ENCODE data around the gene PHLPP1.

Gene PHLPP1

GRCh38 chr18:62991959-62992358, 276.6 kb downstream of the PHLPP1 start:
- Histone ChIP-seq H3K36me3 (ENCODE audit: control insufficient read depth, insufficient read depth, low read length) (no peaks in the 10 kb centered on the region), H3K27me3 (ENCODE audit: control insufficient read depth, insufficient read depth, low read length) (no peaks in the 10 kb centered on the region), H3K79me2 (no peaks in the 10 kb centered on the region), H3K27ac (no peak overlapping the region), H3K9ac (no peak overlapping the region), H3K4me2 (ENCODE audit: low read length) (no peak overlapping the region), H3K4me3 (ENCODE audit: low read depth, low read length) (no peak overlapping the region), H3K9me3 (ENCODE audit: control insufficient read depth, low read length) (peaks cover 3% of the 10 kb centered on the region), H3K4me1 (no peaks in the 10 kb centered on the region), H2AFZ (no peak overlapping the region)
- TF ChIP-seq CTCF (IDR thresholded peaks at IDR 0.05), result no peak

DNA sequence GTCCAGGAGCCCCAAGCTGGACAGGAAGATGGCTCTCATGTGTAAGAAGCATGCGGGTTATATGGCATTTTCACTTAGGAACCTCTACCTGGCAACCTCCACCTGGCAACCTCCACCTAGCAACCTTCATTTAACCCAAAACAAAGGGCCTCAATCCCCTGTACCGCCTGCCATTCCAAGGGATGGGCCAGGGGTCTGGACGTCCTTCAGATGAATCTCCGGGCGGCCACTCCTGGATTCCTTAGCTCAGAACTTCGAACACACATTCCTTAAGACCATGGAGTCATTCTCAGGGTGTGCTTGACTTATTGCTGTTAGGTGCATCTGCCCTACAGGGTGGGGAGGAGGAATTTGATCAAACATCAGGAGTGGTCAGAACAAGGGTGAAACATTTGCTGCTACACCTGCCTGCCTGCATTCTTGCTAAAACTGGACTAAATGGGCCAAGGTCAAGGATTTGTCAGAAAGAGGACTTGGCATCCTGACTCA, 277.6 kb downstream of the PHLPP1 start:
- Histone ChIP-seq H3K36me3 (ENCODE audit: control insufficient read depth, insufficient read depth, low read length) (no peaks in the 10 kb centered on the region), H3K4me1 (no peaks in the 10 kb centered on the region), H3K9me3 (ENCODE audit: control insufficient read depth, low read length) (peaks cover 3% of the 10 kb centered on the region), H3K4me2 (ENCODE audit: low read length) (no peak overlapping the region), H3K79me2 (no peaks in the 10 kb centered on the region), H3K27ac (no peak overlapping the region), H3K27me3 (ENCODE audit: control insufficient read depth, insufficient read depth, low read length) (no peaks in the 10 kb centered on the region), H2AFZ (no peak overlapping the region), H3K9ac (no peak overlapping the region), H3K4me3 (ENCODE audit: low read depth, low read length) (no peak overlapping the region)
- no peak for TF ChIP-seq CTCF (IDR thresholded peaks at IDR 0.05)

DNA sequence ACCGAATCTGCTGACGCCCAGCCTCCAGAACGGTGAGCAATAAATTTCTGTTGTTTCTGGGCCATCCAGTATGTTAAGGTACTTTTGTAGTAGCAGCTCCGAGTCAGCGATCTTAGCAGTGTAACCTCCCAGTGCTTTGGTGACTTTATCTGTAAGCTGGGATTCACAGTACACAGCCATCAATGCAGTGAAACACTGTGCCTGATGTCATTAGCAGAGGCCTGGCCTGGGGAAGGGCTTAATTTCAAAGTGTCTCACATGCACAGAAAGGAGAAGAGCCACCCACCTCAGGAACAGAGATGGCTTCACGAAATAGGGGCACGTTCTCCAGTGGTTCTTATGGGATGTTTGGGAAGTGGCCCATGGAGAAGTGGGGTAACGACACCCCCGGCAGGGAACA, 281.2 kb downstream of the PHLPP1 start:
- Histone ChIP-seq H3K27me3 (ENCODE audit: control insufficient read depth, insufficient read depth, low read length) (no peaks in the 10 kb centered on the region), H3K27ac (no peak overlapping the region), H3K36me3 (ENCODE audit: control insufficient read depth, insufficient read depth, low read length) (no peaks in the 10 kb centered on the region), H3K4me3 (ENCODE audit: low read depth, low read length) (no peak overlapping the region), H3K79me2 (no peaks in the 10 kb centered on the region), H3K4me1 (no peaks in the 10 kb centered on the region), H3K4me2 (ENCODE audit: low read length) (no peak overlapping the region), H2AFZ (no peak overlapping the region), H3K9me3 (ENCODE audit: control insufficient read depth, low read length) (peaks cover 1% of the 10 kb centered on the region), H3K9ac (no peak overlapping the region)
- TF ChIP-seq CTCF (IDR thresholded peaks at IDR 0.05), result no peak

DNA sequence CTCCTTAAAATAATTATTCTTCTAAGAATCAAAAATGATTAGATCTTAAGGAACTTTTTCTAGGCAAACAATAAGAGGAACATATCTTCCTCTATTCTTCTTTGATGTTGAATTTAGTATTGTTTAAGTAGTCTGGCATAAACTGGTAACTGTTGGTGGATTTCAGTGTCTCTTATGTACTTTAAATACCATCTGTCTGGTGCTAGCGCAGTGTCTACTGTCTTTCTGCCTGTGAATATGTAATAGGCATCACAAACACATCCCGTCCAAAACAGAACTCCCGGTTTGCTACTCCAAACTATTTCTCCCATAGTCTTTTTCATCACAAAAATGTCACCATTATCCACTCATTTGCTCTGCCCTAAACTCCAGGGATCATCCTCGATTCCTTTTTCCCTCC, 281.7 kb downstream of the PHLPP1 start:
- no peak overlapping the region for H3K27ac ChIP-seq
- H3K27me3 ChIP-seq (ENCODE audit: control insufficient read depth, insufficient read depth, low read length), result no peaks in the 10 kb centered on the region
- H3K36me3 ChIP-seq (ENCODE audit: control insufficient read depth, insufficient read depth, low read length), result no peaks in the 10 kb centered on the region
- H3K79me2 ChIP-seq, result no peaks in the 10 kb centered on the region
- H3K4me2 ChIP-seq (ENCODE audit: low read length), result no peak overlapping the region
- no peaks in the 10 kb centered on the region for H3K9me3 ChIP-seq (ENCODE audit: control insufficient read depth, low read length)
- H3K4me1 ChIP-seq, result no peaks in the 10 kb centered on the region
- H3K9ac ChIP-seq, result no peak overlapping the region
- H3K4me3 ChIP-seq (ENCODE audit: low read depth, low read length), result no peak overlapping the region
- no peak for TF ChIP-seq CTCF (IDR thresholded peaks at IDR 0.05)
- no peak overlapping the region for H2AFZ ChIP-seq

GRCh38 chr18:62998443-62998842, 283.1 kb downstream of the PHLPP1 start:
- H3K27ac ChIP-seq, result no peak overlapping the region
- H3K79me2 ChIP-seq, result no peaks in the 10 kb centered on the region
- no peaks in the 10 kb centered on the region for H3K9me3 ChIP-seq (ENCODE audit: control insufficient read depth, low read length)
- H3K27me3 ChIP-seq (ENCODE audit: control insufficient read depth, insufficient read depth, low read length), result no peaks in the 10 kb centered on the region
- TF ChIP-seq CTCF (IDR thresholded peaks at IDR 0.05), result no peak
- H3K4me3 ChIP-seq (ENCODE audit: low read depth, low read length), result no peak overlapping the region
- H3K36me3 ChIP-seq (ENCODE audit: control insufficient read depth, insufficient read depth, low read length), result no peaks in the 10 kb centered on the region
- no peak overlapping the region for H3K9ac ChIP-seq
- H2AFZ ChIP-seq, result no peak overlapping the region
- H3K4me2 ChIP-seq (ENCODE audit: low read length), result no peak overlapping the region
- no peaks in the 10 kb centered on the region for H3K4me1 ChIP-seq
